Thymus (tissue), 11 donors: ENCODE measurements around the gene SLC39A6. TPM values are rescaled to one million over a fixed set of nuclear protein-coding genes. Genes with fewer than 3 reads are reported as not detected.
A peak's percentile ranks its signal among the peaks of the same experiment; 100 is the strongest.
"Not testable (repeated sequence)": the region's sequence is repeated elsewhere in the genome, so short reads cannot be mapped to it uniquely, and the experiment has no call there.

Experiments
- DNase-seq, 9 donors: peaks; one replicate each; pipeline ENCODE4 v3.0.0-alpha.2; 2013; ENCODE audit warnings: low spot score in 9 of 9, low read depth in 6 of 9, missing footprints in 1 of 9
- H3K27ac ChIP-seq, 2 donors: one replicate each; pipeline ENCODE4 v1.5.1; 2013; ENCODE audit warnings: control low read depth in 1 of 2, low read depth in 1 of 2, low read length in 1 of 2, mild to moderate bottlenecking in 1 of 2, moderate library complexity in 1 of 2
- H3K27me3 ChIP-seq, 2 donors: one replicate each; pipeline ENCODE4 v1.5.1; 2013; ENCODE audit warnings: low read length in 1 of 2; ENCODE audit not compliant: control insufficient read depth in 2 of 2, insufficient read depth in 1 of 2
- H3K36me3 ChIP-seq, 2 donors: one replicate each; pipeline ENCODE4 v1.5.1; 2013; ENCODE audit warnings: low read length in 1 of 2, mild to moderate bottlenecking in 1 of 2, moderate library complexity in 1 of 2; ENCODE audit not compliant: control insufficient read depth in 2 of 2, insufficient read depth in 2 of 2
- H3K4me1 ChIP-seq, 2 donors: one replicate each; pipeline ENCODE4 v1.5.1; 2013; ENCODE audit warnings: low read length in 2 of 2; ENCODE audit not compliant: control insufficient read depth in 2 of 2, insufficient read depth in 2 of 2
- H3K4me3 ChIP-seq, 2 donors: one replicate each; pipeline ENCODE4 v1.5.1; 2013; ENCODE audit warnings: low read length in 2 of 2, control low read depth in 1 of 2, mild to moderate bottlenecking in 1 of 2
- H3K9me3 ChIP-seq, 2 donors: one replicate each; pipeline ENCODE4 v1.5.1; 2013; ENCODE audit warnings: low read length in 1 of 2, mild to moderate bottlenecking in 1 of 2; ENCODE audit not compliant: control insufficient read depth in 2 of 2, insufficient read depth in 1 of 2
- WGBS: extraction: QIAGEN DNeasy Blood & Tissue Kit; methylation state at CpG from one replicate; pipeline ENCODE4 v1.1.7; 2013; 5-methylcytosine and 5-hydroxymethylcytosine counted together
- polyA plus RNA-seq: library from polyadenylated mRNA; stranded (reverse); fragments of 200-250 nt; gene quantifications from one replicate; pipeline ENCODE4 v1.2.3, GENCODE V29; 2013
- total RNA-seq: library from RNA; stranded (reverse); fragments of 120-200 nt; gene quantifications from one replicate; pipeline ENCODE4 v1.2.4, GENCODE V29; 2013
- donor health status: healthy.

SLC39A6 gene
- total and polyA plus RNA-seq, 2 donors: 12.8 to 20.5 TPM

- H3K27ac ChIP-seq, DNase-seq, H3K27me3 ChIP-seq, H3K4me3 ChIP-seq, H3K36me3 ChIP-seq, H3K4me1 ChIP-seq: not testable (repeated sequence)
- 95% methylated on average over 2 of the region's 2 CpGs for WGBS
- H3K9me3 ChIP-seq: peaks cover 0 to 10% of the 10 kb centered on the region in 2 donors
Measured at GRCh38 chr18:36081118-36081517, 48.0 kb downstream of the SLC39A6 start.

- Histone ChIP-seq H3K27ac (no peak overlapping the region), H3K4me1 (no peaks in the 10 kb centered on the region), H3K4me3 (no peak overlapping the region), H3K27me3 (no peaks in the 10 kb centered on the region), H3K9me3 (peaks cover 0 to 5% of the 10 kb centered on the region in 2 donors), H3K36me3 (no peaks in the 10 kb centered on the region)
- WGBS: 95% methylated on average over 6 of the region's 6 CpGs
- DNase-seq: no peak
Measured at GRCh38 chr18:36078751-36079529, 50.2 kb downstream of the SLC39A6 start.

GRCh38 chr18:36077764-36078163, 51.4 kb downstream of the SLC39A6 start:
- 98% methylated on average over 18 of the region's 27 CpGs for WGBS
- not testable (repeated sequence) for DNase-seq

GRCh38 chr18:36075862-36076587, 53.1 kb downstream of the SLC39A6 start:
- 90% methylated on average over 6 of the region's 6 CpGs for WGBS
- no peak for DNase-seq
- Histone ChIP-seq H3K4me1 (no peaks in the 10 kb centered on the region), H3K27ac (no peak overlapping the region), H3K27me3 (no peaks in the 10 kb centered on the region), H3K4me3 (no peak overlapping the region), H3K36me3 (no peaks in the 10 kb centered on the region), H3K9me3 (peaks cover 0 to 5% of the 10 kb centered on the region in 2 donors)

More at GRCh38 chr18:36077764-36078163, 51.4 kb downstream of the SLC39A6 start:
- H3K4me1 ChIP-seq, H3K27ac ChIP-seq, H3K9me3 ChIP-seq, H3K36me3 ChIP-seq, H3K4me3 ChIP-seq, H3K27me3 ChIP-seq: not testable (repeated sequence)

GRCh38 chr18:36074435-36074834, 54.7 kb downstream of the SLC39A6 start:
- WGBS: 96% methylated on average over 4 of the region's 4 CpGs
- H3K4me1 ChIP-seq: no peaks in the 10 kb centered on the region
- no peak overlapping the region for H3K27ac ChIP-seq
- H3K9me3 ChIP-seq: peaks cover 0 to 5% of the 10 kb centered on the region in 2 donors
- no peak for DNase-seq
- H3K27me3 ChIP-seq: no peaks in the 10 kb centered on the region
- H3K36me3 ChIP-seq: no peaks in the 10 kb centered on the region
- H3K4me3 ChIP-seq: no peak overlapping the region

- H3K36me3 ChIP-seq: no peaks in the 10 kb centered on the region
- H3K9me3 ChIP-seq: no peaks in the 10 kb centered on the region
- no peak overlapping the region for H3K27ac ChIP-seq
- no peaks in the 10 kb centered on the region for H3K27me3 ChIP-seq
- no peak overlapping the region for H3K4me3 ChIP-seq
- WGBS: 93% methylated on average over 1 of the region's 1 CpG
- no peaks in the 10 kb centered on the region for H3K4me1 ChIP-seq
- no peak for DNase-seq
Measured at GRCh38 chr18:36073676-36074075, 55.5 kb downstream of the SLC39A6 start.

GRCh38 chr18:36072406-36072805, 56.7 kb downstream of the SLC39A6 start:
- not testable (repeated sequence) for H3K4me3 ChIP-seq, DNase-seq, H3K9me3 ChIP-seq, H3K4me1 ChIP-seq, H3K27me3 ChIP-seq, H3K27ac ChIP-seq, H3K36me3 ChIP-seq
- WGBS: 98% methylated on average over 8 of the region's 8 CpGs

GRCh38 chr18:36067055-36067957, 61.8 kb downstream of the SLC39A6 start, which contains the start of gene RPRD1A:
TSS of gene RPRD1A (minus strand) at chr18:36067559. CDS start at chr18:36067404, 155 bp downstream.
- peak within 1 kb of the TSS; percentile 88 to 91 for H3K27ac ChIP-seq
- DNase-seq: peak; percentile 64 to 96 (median 91)
- H3K27me3 ChIP-seq: no peaks in the 10 kb centered on the region
- H3K4me3 ChIP-seq: peak within 1 kb of the TSS; percentile 78 to 92
- H3K9me3 ChIP-seq: peaks cover 0 to 3% of the 10 kb centered on the region in 2 donors
- no peaks in the 10 kb centered on the region for H3K4me1 ChIP-seq
- WGBS: 2% methylated on average over 66 of the region's 66 CpGs
- H3K36me3 ChIP-seq: peaks cover 0 to 6% of the 10 kb centered on the region in 2 donors
